HepG2 (cell line): ENCODE results near the gene TMEM269. TPM values are rescaled to one million over a fixed set of nuclear protein-coding genes. Genes with fewer than 3 reads are reported as not detected.
"Not testable (repeated sequence)": the region's sequence is repeated elsewhere in the genome, so short reads cannot be mapped to it uniquely, and the experiment has no call there.

Experiments used
- ATAC-seq: fragments of 200-7000 bp; cut with Tn5 transposase; 3 replicates; pipeline ENCODE4 v1.9.1; 2020; ENCODE audit warnings: mild to moderate bottlenecking, moderate library complexity
- BruUV-seq: library from RNA; stranded (reverse); fragments of 400-500 nt; replicated peaks from 2 replicates; lab custom pipeline; 2021; lab: Mats Ljungman, UMichigan
- CTCF ChIA-PET: fragments of 300-600 bp; formaldehyde crosslinking; extraction: SDS; loops from one replicate; lab custom pipeline; 2021; ENCODE audit warnings: low total read pairs, inconsistent platforms, low intra/inter-chr PET ratio; lab: Yijun Ruan, JAX
- POLR2A ChIA-PET: fragments of 350-600 bp; sonication (Branson Sonifier 250); formaldehyde crosslinking; loops from one replicate; lab custom pipeline; 2020; ENCODE audit warnings: antibody characterized with exemption, inconsistent platforms; lab: Yijun Ruan, JAX
- DNase-seq: peaks from one replicate; pipeline ENCODE4 v3.0.0-alpha.2; 2015; ENCODE audit warnings: low spot score
- FAIRE-seq: peaks from 3 replicates; lab custom pipeline; 2011; peaks lifted over from hg19 to GRCh38; lab: Jason Lieb, UNC
- H2AFZ ChIP-seq: one replicate; pipeline ENCODE4 v1.6.1; 2011; ENCODE audit warnings: low read length, inconsistent platforms
- H3K27ac ChIP-seq: fragments of 300-600 bp; 3 replicates; pipeline ENCODE4 v1.8.0; 2011; ENCODE audit warnings: mixed run types, mild to moderate bottlenecking, mixed read lengths, low read length, inconsistent platforms; ENCODE audit not compliant: insufficient read depth; ENCODE audit errors: extremely low read length
- H3K27me3 ChIP-seq, 2 experiments: fragments of 200-600 bp in 1 of 2; 2 replicates in 1 of 2; 3 replicates in 1 of 2; pipeline versions ENCODE4 v1.6.0 to v1.8.0; 2011; ENCODE audit warnings: low read length in 2 of 2, mild to moderate bottlenecking in 2 of 2, moderate library complexity in 2 of 2, inconsistent platforms in 1 of 2; ENCODE audit not compliant: insufficient read depth in 2 of 2, control insufficient read depth in 1 of 2
- H3K36me3 ChIP-seq, 2 experiments: fragments of 200-600 bp in 1 of 2; replicated peaks in 1 of 2; 2 replicates in 1 of 2; 3 replicates in 1 of 2; pipeline versions ENCODE4 v1.5.1 to v1.8.0; 2011; ENCODE audit warnings: low read length in 2 of 2, inconsistent platforms in 1 of 2; ENCODE audit not compliant: insufficient read depth in 2 of 2, control insufficient read depth in 1 of 2
- H3K4me1 ChIP-seq: 2 replicates; pipeline ENCODE4 v1.5.1; 2012; ENCODE audit warnings: low read length, inconsistent platforms; ENCODE audit not compliant: insufficient read depth
- H3K4me2 ChIP-seq: 2 replicates; pipeline ENCODE4 v1.6.0; 2011; ENCODE audit warnings: low read depth, low read length, inconsistent platforms
- H3K4me3 ChIP-seq, 3 experiments: fragments of 200-600 bp in 1 of 3; sonication (generic), shearing (Covaris generic) in 1 of 3; replicated peaks in 1 of 3; 2 replicates each; pipeline ENCODE4 v1.5.1; 2011 to 2016; ENCODE audit warnings: low read length in 3 of 3, inconsistent platforms in 2 of 3, low read depth in 2 of 3, mild to moderate bottlenecking in 2 of 3, control low read depth in 1 of 3, mixed read lengths in 1 of 3; ENCODE audit not compliant: insufficient read depth in 1 of 3
- H3K79me2 ChIP-seq: one replicate; pipeline ENCODE4 v1.6.1; 2011; ENCODE audit warnings: low read length, inconsistent platforms; ENCODE audit not compliant: insufficient read depth
- H3K9ac ChIP-seq: 2 replicates; pipeline ENCODE4 v1.6.0; 2011; ENCODE audit warnings: mild to moderate bottlenecking, low read depth, low read length, inconsistent platforms; ENCODE audit not compliant: insufficient read depth
- H3K9me3 ChIP-seq: 2 replicates; pipeline ENCODE4 v1.5.1; 2012; ENCODE audit warnings: mild to moderate bottlenecking, low read length
- H4K20me1 ChIP-seq: 2 replicates; pipeline ENCODE4 v1.6.0; 2011; ENCODE audit warnings: inconsistent platforms, mild to moderate bottlenecking, low read length, moderate library complexity; ENCODE audit not compliant: insufficient read depth
- GLMP ChIP-seq: sonication (generic); formaldehyde crosslinking; IDR thresholded peaks from 2 replicates; pipeline ENCODE4 v1.9.0; 2021; ENCODE audit warnings: missing genetic modification reagents, mild to moderate bottlenecking, borderline replicate concordance
- HNRNPUL1 ChIP-seq: fragments of 200-400 bp; formaldehyde crosslinking; IDR thresholded peaks from 2 replicates; pipeline ENCODE4 v1.6.1; 2017; ENCODE audit warnings: low read depth, mild to moderate bottlenecking, low read length, moderate library complexity
- JDP2 ChIP-seq: sonication (generic); formaldehyde crosslinking; IDR thresholded peaks from 2 replicates; pipeline ENCODE4 v1.8.1; 2022; ENCODE audit warnings: missing genetic modification reagents, borderline replicate concordance
- NFATC3 ChIP-seq: sonication (generic); formaldehyde crosslinking; IDR thresholded peaks from 2 replicates; pipeline ENCODE4 v1.5.1; 2020; ENCODE audit warnings: mild to moderate bottlenecking, missing genetic modification reagents
- NFE2 ChIP-seq: sonication (generic); formaldehyde crosslinking; IDR thresholded peaks from 2 replicates; pipeline ENCODE4 v1.4.0; 2020; ENCODE audit warnings: missing genetic modification reagents
- SKI ChIP-seq: fragments of 450-650 bp; IDR thresholded peaks from one replicate; pipeline ENCODE4 v1.6.1; 2018; ENCODE audit warnings: mild to moderate bottlenecking; ENCODE audit not compliant: partially characterized antibody
- SNAPC2 ChIP-seq: sonication (generic); formaldehyde crosslinking; IDR thresholded peaks from 2 replicates; pipeline ENCODE4 v1.8.1; 2022; ENCODE audit warnings: mild to moderate bottlenecking, missing genetic modification reagents
- U2AF2 ChIP-seq: fragments of 200-400 bp; formaldehyde crosslinking; IDR thresholded peaks from 2 replicates; pipeline ENCODE4 v1.6.1; 2017; ENCODE audit warnings: low read depth, mild to moderate bottlenecking, low read length
- ZNF280D ChIP-seq: sonication (generic); formaldehyde crosslinking; IDR thresholded peaks from 2 replicates; pipeline ENCODE4 v1.5.1; 2020; ENCODE audit warnings: mild to moderate bottlenecking, missing genetic modification reagents
- ZNF598 ChIP-seq: sonication (generic); formaldehyde crosslinking; IDR thresholded peaks from 2 replicates; pipeline ENCODE4 v1.5.1; 2020; ENCODE audit warnings: mild to moderate bottlenecking, missing genetic modification reagents, borderline replicate concordance
- ZNF674 ChIP-seq: sonication (generic); formaldehyde crosslinking; IDR thresholded peaks from 2 replicates; pipeline ENCODE4 v1.5.0; 2020; ENCODE audit warnings: low read depth, mild to moderate bottlenecking, missing genetic modification reagents
- WGBS: methylation state at CpG from one replicate; pipeline ENCODE4 v1.1.6; 2017; ENCODE audit warnings: low lambda C conversion rate; 5-methylcytosine and 5-hydroxymethylcytosine counted together
- in situ Hi-C: cut with HindIII; loops from 2 replicates; pipeline ENCODE4 v1.10.0; 2017; ENCODE audit warnings: low pct_unique_long_range_greater_than_20kb; ENCODE audit not compliant: extremely low pct_ligation_motif_present
- intact Hi-C: fragments of 100-400 bp; cut with micrococcal nuclease; formaldehyde crosslinking; loops from one replicate; pipeline ENCODE4 v1.10.0; 2022; ENCODE audit not compliant: unreplicated experiment
- polyA plus RNA-seq, 8 experiments: library from polyadenylated mRNA; depleted of rRNA in 3 of 8; stranded (reverse) in 7 of 8; unstranded in 1 of 8; fragments of >200 nt; fragmentation: Illumina TruSeq in 4 of 8; extraction: Trizol in 4 of 8; gene quantifications; 2 replicates each; pipeline versions ENCODE4 v1.2.1 to v1.2.3, GENCODE V29; 2011 to 2016; ENCODE audit warnings: low read depth in 4 of 8, missing spikeins in 1 of 8, mixed read lengths in 1 of 8; ENCODE audit not compliant: insufficient read depth in 1 of 8
- total RNA-seq, 5 experiments: library from RNA; depleted of rRNA; stranded (reverse); fragments of >200 nt; fragmentation: Illumina TruSeq; extraction: Trizol; gene quantifications; 2 replicates each; pipeline ENCODE4 v1.2.3, GENCODE V29; 2016; ENCODE audit warnings: low read depth in 1 of 5

Gene TMEM269
- total and polyA plus RNA-seq, 2 of the 13 experiments (the other 11 are each of a cell fraction or from before 2014, with no cell fraction given) = 0.15 to 0.21 TPM

- ChIA-PET POLR2A (no interaction called here), CTCF (no interaction called here)
- intact Hi-C loops = no loop called here
- Histone ChIP-seq H3K36me3 (peaks cover 37 to 77% of the 10 kb centered on the region in 2 experiments), H3K9me3 (no peaks in the 10 kb centered on the region), H3K4me2 (no peak overlapping the region), H3K4me1 (peaks cover 19% of the 10 kb centered on the region), H3K27ac (no peak overlapping the region), H4K20me1 (no peaks in the 10 kb centered on the region), H3K4me3 (no peak overlapping the region), H3K79me2 (no peaks in the 10 kb centered on the region), H3K9ac (no peak overlapping the region), H3K27me3 (no peaks in the 10 kb centered on the region), H2AFZ (no peak overlapping the region)
- no peak for FAIRE-seq
- DNase-seq = no peak
- in situ Hi-C loops = no loop called here
- no TSS peak for BruUV-seq
- no peak for TF ChIP-seq NFE2 (CRISPR knock-in tag)
- TF ChIP-seq GLMP = no peak
- no peak for TF ChIP-seq NFATC3 (CRISPR knock-in tag)
- TF ChIP-seq SNAPC2 (CRISPR knock-in tag) = no peak
- TF ChIP-seq SKI = no peak
- TF ChIP-seq ZNF598 = no peak
- TF ChIP-seq JDP2 (CRISPR knock-in tag) = no peak
- no peak for TF ChIP-seq ZNF674 (CRISPR knock-in tag)
- no peak for TF ChIP-seq HNRNPUL1
- no peak for TF ChIP-seq ZNF280D
- no peak for TF ChIP-seq U2AF2
- 98% methylated on average over 12 of the region's 12 CpGs for WGBS
- no peak for ATAC-seq
Observed at GRCh38 chr1:42750041-42750440, 34.8 kb upstream of the TMEM269 start.

- intact Hi-C loops, in situ Hi-C loops, DNase-seq, H3K4me2 ChIP-seq, CTCF ChIA-PET, POLR2A ChIA-PET, H3K9me3 ChIP-seq, ATAC-seq, H4K20me1 ChIP-seq, H2AFZ ChIP-seq, H3K27me3 ChIP-seq, H3K9ac ChIP-seq, H3K4me3 ChIP-seq, H3K79me2 ChIP-seq, H3K27ac ChIP-seq, FAIRE-seq: not testable (repeated sequence)
- Histone ChIP-seq H3K36me3 (peaks cover 46 to 84% of the 10 kb centered on the region in 2 experiments), H3K4me1 (peaks cover 19% of the 10 kb centered on the region)
- BruUV-seq = TSS peak; percentile 17
- WGBS = 94% methylated on average over 8 of the region's 8 CpGs
Observed at GRCh38 chr1:42751511-42752070, 33.2 kb upstream of the TMEM269 start.
